NB4 (cell line): Measurements from ENCODE around the gene FRMD5.

Source experiments
- MYC ChIP-seq: IDR thresholded peaks from 2 replicates; pipeline ENCODE4 v1.6.1; 2011; ENCODE audit warnings: low read depth, low read length
- POLR2A ChIP-seq: IDR thresholded peaks from 2 replicates; pipeline ENCODE4 v1.6.1; 2011; ENCODE audit warnings: mild to moderate bottlenecking; ENCODE audit not compliant: insufficient read length; ENCODE audit errors: extremely low read depth
- TF ChIP-seq, protein P1 (sequence below): IDR thresholded peaks from one replicate; pipeline ENCODE4 v1.5.1; 2012; ENCODE audit warnings: low read depth, low read length

DNA sequence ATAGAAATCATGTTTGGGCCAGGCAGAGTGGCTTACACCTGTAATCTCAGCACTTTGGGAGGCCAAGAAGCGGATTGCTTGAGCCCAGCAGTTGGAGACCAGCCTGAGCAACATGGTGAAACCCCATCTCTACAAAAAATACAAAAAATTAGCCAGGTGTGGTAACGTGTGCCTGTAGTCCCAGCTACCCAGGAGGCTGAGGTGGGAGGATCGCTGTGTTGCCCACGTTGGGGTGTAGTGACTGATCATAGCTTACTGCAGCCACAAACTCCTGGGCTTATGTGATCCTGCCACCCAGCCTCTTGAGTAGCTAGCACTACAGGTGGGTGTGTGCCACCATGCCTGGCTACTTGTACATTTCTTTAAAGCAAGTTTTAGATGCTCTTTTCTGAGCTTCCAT lies 254.0 kb downstream of the FRMD5 start:
- TF ChIP-seq POLR2A = no peak
- TF ChIP-seq, protein P1, sequence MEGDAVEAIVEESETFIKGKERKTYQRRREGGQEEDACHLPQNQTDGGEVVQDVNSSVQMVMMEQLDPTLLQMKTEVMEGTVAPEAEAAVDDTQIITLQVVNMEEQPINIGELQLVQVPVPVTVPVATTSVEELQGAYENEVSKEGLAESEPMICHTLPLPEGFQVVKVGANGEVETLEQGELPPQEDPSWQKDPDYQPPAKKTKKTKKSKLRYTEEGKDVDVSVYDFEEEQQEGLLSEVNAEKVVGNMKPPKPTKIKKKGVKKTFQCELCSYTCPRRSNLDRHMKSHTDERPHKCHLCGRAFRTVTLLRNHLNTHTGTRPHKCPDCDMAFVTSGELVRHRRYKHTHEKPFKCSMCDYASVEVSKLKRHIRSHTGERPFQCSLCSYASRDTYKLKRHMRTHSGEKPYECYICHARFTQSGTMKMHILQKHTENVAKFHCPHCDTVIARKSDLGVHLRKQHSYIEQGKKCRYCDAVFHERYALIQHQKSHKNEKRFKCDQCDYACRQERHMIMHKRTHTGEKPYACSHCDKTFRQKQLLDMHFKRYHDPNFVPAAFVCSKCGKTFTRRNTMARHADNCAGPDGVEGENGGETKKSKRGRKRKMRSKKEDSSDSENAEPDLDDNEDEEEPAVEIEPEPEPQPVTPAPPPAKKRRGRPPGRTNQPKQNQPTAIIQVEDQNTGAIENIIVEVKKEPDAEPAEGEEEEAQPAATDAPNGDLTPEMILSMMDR = no peak
- no peak for TF ChIP-seq MYC
